H1 (cell line): ENCODE measurements around the gene GADL1. TPM values are rescaled to one million over a fixed set of nuclear protein-coding genes. Genes with fewer than 3 reads are reported as not detected.

Source experiments
- ATF2 ChIP-seq: IDR thresholded peaks from 2 replicates; pipeline ENCODE4 v1.6.1; 2012; ENCODE audit warnings: low read length, inconsistent platforms
- polyA plus RNA-seq, 7 experiments: library from polyadenylated mRNA; depleted of rRNA in 3 of 7; stranded (reverse) in 5 of 7; unstranded in 2 of 7; fragments of >200 nt in 5 of 7; fragments of 200-250 nt in 2 of 7; gene quantifications; 1 replicate in 5 of 7; 2 replicates in 1 of 7; 4 replicates in 1 of 7; pipeline versions ENCODE4 v1.2.1 to v1.2.3, GENCODE V29; 2011 to 2013; ENCODE audit warnings: missing spikeins in 2 of 7, mixed read lengths in 2 of 7
- total RNA-seq: library from RNA; stranded (reverse); fragmentation: NEBNext Ultra II Directional; extraction: Animal tissue kit (Norgen Biotek cat#: 25700); gene quantifications from 2 replicates; pipeline ENCODE4 v1.2.1, GENCODE V29; 2021

Gene GADL1
- total and polyA plus RNA-seq, 2 of the 8 experiments (the other 6 are each of a cell fraction or from before 2014, with no cell fraction given): 0.03 to 0.30 TPM

GRCh38 chr3:30699927-30700326 lies 194.5 kb downstream of the GADL1 start (continued):
- no peak for TF ChIP-seq ATF2
